BE2C (cell line): ENCODE data around the gene POTEM.
"Not testable (repeated sequence)": the region's sequence is repeated elsewhere in the genome, so short reads cannot be mapped to it uniquely, and the experiment has no call there.

Source experiments
- DNase-seq: peaks from one replicate; pipeline ENCODE4 v3.0.0-alpha.2; 2020
- H3K27me3 ChIP-seq: fragments of 250-450 bp; sonication (Bioruptor Pico); 2 replicates; pipeline ENCODE4 v1.5.1; 2020; ENCODE audit warnings: mild to moderate bottlenecking
- H3K36me3 ChIP-seq: fragments of 250-450 bp; sonication (Bioruptor Pico); 2 replicates; pipeline ENCODE4 v1.5.1; 2020; ENCODE audit warnings: mild to moderate bottlenecking
- H3K4me1 ChIP-seq: fragments of 250-450 bp; sonication (Bioruptor Pico); 2 replicates; pipeline ENCODE4 v1.5.1; 2020
- H3K4me3 ChIP-seq: 2 replicates; pipeline ENCODE4 v1.5.1; 2011; ENCODE audit warnings: low read depth, low read length
- H3K9me3 ChIP-seq: fragments of 250-450 bp; sonication (Bioruptor Pico); 2 replicates; pipeline ENCODE4 v1.5.1; 2020

POTEM gene

DNA sequence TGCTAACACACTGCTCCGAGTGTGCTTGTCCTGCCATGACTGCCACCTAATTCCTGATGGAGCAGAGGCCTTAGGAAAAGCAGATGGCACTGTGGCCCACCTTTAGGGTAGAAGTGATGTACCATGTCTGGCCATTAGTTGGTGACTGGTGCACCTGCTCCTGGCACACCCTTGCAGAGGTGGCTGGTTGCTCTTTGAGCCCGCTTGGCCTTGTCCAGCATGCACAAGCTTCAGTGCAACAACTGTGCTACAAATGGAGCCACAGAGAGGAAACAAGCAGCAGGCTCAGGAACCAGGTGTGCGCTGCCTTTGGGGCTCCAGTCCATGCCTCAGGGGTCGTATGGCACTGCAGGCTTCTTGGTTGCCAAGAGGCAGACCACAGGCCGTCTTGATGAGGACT, 44.5 kb downstream of the POTEM start:
- H3K27me3 ChIP-seq, H3K36me3 ChIP-seq, H3K4me1 ChIP-seq, H3K9me3 ChIP-seq, H3K4me3 ChIP-seq, DNase-seq: not testable (repeated sequence)

DNA sequence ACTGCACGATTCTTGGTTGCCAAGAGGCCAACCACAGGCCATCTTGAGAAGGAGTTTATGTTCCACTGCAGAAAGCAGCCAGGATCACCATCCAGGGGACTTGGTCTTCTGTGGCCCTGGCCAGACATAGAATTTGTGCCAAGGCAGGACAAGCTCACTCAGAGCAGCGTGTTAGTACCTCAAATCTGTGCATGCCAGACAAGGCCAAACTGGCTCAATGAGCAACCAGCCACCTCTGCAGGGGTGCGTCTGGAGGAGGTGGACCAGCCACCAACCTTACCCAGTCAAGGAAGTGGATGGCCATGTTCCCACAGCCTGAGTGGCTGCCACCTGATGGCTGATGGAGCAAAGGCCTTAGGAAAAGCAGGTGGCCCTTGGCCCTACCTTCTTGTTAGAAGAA, 48.0 kb downstream of the POTEM start:
- H3K27me3 ChIP-seq, H3K4me3 ChIP-seq, DNase-seq, H3K4me1 ChIP-seq, H3K36me3 ChIP-seq, H3K9me3 ChIP-seq: not testable (repeated sequence)

DNA sequence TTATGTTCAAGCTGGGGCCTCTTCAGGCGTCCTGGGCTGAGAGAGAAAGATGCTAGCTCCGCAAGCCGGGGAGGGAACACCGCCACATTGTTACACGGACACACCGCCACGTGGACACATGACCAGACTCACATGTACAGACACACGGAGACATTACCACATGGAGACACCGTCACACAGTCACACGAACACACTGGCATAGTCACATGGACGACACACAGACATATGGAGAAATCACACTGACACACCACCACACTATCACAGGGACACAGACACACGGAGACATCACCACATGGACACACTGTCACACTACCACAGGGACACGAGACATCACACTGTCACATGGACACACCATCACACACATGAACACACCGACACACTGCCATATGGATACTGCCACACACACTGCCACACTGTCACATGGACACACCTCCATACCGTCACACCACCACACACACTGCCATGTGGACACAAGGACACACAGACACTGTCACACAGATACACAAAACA, 57.9 kb downstream of the POTEM start:
- H3K4me1 ChIP-seq, H3K4me3 ChIP-seq, H3K9me3 ChIP-seq, H3K27me3 ChIP-seq, H3K36me3 ChIP-seq, DNase-seq: not testable (repeated sequence)

DNA sequence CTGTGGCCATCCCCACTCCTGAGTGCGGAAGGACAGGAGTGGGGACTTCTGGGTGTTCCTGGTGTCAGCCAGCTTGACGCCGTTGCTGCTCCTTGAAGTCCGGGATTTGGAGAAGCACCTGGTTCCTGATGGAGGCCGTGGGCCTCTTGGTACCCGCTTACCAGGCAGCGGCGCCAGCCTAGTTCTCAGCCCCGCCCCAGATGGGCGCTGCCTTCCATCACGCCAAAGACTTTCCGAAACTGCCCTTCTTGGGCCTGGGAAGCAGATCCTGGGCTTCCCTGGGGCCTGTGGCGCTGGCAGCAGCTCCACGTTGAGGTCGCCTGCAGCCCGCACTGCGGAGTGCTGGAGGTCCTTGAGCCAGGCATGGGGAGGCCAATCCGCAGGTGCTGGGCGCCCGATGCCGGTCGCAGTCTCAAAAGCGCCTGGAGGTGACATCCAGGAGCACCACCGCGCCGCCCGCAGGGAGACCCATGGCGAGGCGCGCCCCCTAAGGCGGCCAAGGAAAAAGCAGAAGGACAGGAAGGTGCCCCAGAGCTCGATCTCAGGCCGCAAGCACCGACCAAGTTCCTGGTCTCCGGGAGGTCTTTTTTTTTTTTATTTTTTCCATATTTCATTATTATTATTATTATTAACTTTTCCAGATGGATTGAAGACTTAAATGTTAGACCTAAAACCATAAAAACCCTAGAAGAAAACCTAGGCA, 59.6 kb downstream of the POTEM start:
- H3K27me3 ChIP-seq, H3K4me3 ChIP-seq, H3K4me1 ChIP-seq, DNase-seq, H3K9me3 ChIP-seq, H3K36me3 ChIP-seq: not testable (repeated sequence)

DNA sequence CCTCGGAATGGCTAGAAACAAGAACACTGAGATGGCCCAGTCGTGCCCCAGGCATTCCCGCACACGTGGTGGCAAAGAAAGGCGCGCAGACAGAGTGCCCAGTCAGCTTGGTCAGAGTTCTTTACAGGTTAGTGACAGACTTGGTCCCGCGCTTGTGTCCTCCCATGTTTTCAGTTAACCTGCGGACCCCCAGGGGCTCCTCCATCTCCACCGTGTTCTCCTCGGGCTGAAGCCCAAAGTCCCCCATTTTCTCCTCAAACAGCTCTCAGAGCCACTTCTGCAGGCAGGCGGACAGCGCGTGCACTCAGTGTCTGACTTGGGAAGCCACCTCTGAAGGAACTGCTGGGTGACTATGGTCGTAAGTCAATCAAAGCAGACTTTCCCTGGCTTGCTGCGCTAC, 60.7 kb downstream of the POTEM start:
- H3K27me3 ChIP-seq, DNase-seq, H3K36me3 ChIP-seq, H3K4me3 ChIP-seq, H3K4me1 ChIP-seq, H3K9me3 ChIP-seq: not testable (repeated sequence)

DNA sequence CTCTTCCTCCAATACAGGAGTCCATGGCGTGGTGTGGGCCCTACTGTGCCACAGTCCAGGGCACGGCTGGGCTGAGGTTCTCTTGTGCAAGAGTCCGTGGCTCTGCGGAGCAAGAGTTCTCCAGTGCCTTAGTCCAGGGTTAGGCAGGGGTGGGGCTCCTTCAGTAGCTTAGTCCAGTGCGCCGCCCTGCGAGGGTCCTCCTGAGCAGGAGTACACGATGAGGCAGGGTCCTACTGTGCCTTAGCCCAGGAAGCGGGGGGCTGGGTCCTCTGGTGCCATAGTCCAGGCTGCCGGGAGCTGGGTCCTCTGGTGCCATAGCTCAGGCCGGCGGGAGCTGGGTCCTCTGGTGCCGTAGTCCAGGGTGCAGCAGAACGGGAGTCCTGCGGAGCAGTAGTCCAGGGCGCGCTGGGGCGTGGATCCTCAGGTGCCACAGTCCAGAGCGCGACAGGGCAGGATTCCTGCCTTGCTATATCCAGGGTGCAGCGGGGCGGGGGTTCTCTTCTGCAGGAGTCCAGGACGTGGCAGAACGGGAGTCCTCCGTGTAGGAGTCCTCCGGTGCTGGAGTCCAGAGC, 69.7 kb downstream of the POTEM start:
- H3K27me3 ChIP-seq, H3K4me3 ChIP-seq, H3K36me3 ChIP-seq, H3K9me3 ChIP-seq, DNase-seq, H3K4me1 ChIP-seq: not testable (repeated sequence)

DNA sequence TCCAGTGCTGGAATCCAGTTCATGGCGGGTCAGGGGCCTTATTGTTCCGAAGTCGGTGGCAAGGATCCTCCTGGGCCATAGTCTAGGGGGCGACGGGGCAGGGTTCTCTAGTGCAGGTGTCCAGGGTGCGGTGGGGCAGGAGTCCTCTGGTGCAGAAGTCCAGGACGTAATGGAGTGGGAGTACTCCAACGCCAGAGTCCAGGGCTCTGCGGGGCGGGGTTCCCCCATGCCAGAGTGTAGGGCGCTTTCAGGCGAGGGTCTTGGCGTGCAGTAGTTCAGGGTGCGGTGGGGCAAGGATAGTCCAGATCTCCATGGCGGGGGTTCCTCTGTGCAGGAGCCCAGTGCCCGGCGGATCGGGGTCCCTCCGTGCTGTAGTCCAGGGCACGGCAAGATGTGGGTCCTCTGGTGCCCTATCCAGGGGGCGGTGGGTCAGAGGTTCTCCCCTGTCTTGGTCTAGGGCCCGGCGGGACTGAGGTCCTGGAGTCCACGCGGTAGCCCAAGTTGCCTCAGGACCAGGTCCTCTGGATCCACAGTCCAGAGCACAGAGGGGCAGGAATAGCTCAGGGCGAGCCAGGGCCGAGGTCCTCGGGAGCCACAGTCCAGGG, 70.9 kb downstream of the POTEM start:
- not testable (repeated sequence) for H3K4me1 ChIP-seq

DNA sequence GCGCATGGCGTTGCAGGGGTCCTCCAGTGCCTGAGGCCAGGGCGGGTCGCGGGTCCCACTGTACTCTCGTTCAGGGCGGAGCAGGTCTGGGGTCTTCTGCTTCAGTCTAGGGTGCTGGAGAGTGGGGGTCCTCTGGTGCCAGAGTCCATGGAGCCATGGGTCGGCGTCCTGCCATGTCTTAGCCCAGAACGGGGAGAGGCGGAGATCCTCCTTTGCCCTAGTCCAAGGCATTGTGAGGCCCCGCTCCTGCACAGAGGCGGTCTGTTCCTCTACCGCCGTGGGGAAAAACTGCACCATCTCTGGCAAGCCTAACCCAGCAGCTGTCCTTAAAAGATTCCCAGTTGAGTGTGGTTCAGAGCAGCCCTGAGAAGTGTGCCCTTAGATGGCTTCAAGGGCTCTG, 71.6 kb downstream of the POTEM start:
- not testable (repeated sequence) for H3K9me3 ChIP-seq, H3K4me1 ChIP-seq, H3K27me3 ChIP-seq, DNase-seq, H3K36me3 ChIP-seq, H3K4me3 ChIP-seq

More for the DNA sequence above, 70.9 kb downstream of the POTEM start:
- not testable (repeated sequence) for H3K36me3 ChIP-seq, H3K4me3 ChIP-seq, H3K27me3 ChIP-seq, H3K9me3 ChIP-seq, DNase-seq

DNA sequence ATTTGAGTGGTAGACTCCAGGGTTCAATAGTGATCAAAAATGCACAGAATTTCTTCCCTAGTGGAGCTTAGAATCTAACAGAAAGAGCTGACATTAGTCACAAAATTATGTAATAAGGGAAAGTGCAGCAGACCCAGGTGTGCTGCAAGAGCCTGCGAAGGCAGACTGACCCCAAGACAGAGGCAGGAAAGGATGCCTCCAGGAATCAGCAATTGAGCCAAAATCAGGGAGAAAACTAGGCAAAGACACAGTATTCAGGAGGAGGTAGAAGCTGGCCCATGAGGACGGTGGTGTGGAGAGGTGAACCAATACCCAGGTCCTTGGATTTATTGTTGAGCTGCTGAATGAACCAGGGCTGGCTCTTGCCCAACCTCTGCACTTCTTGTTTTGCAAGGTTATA, 76.2 kb downstream of the POTEM start:
- not testable (repeated sequence) for H3K27me3 ChIP-seq, H3K36me3 ChIP-seq, DNase-seq, H3K4me1 ChIP-seq, H3K9me3 ChIP-seq, H3K4me3 ChIP-seq
